Astrocyte of the spinal cord (primary cell): ENCODE results near the gene PRKG1.

Experiments
- DNase-seq: peaks from one replicate; pipeline ENCODE4 v3.0.0; 2011; ENCODE audit warnings: low read depth, low spot score
- H3K4me3 ChIP-seq: 2 replicates; pipeline ENCODE4 v1.5.1; 2011; ENCODE audit warnings: low read depth, mild to moderate bottlenecking, low read length, moderate library complexity
- CTCF ChIP-seq: IDR thresholded peaks from 2 replicates; pipeline ENCODE4 v1.5.1; 2012; ENCODE audit warnings: low read depth, mild to moderate bottlenecking, low read length, inconsistent platforms
- in situ Hi-C: cut with HindIII; loops from 2 replicates; pipeline ENCODE4 v1.10.0; 2017; ENCODE audit warnings: low sequenced_read_pairs

The PRKG1 gene

DNA sequence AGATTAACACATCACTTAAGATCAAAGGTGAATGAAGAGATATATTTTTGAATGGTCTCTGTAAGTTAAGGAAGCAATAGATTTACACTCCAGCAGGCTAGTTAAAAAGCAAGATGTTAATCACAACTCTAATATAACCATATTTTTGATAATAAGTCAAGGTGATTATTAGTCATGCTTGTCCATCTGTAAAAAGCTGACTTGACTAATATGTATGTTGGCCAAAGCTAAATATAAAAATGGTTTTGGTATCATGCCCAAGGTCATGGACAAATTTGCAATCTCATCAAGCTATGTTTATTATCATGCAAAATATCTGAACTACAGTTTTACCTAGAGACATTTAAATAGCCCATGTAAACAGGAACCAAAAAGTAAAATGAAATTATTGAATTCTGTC is 727.7 kb downstream of the PRKG1 start:
- DNase-seq = no peak
- TF ChIP-seq CTCF = no peak
- no peak overlapping the region for H3K4me3 ChIP-seq
- in situ Hi-C loops = no loop called here

GRCh38 chr10:51804866-51805265 is 730.6 kb downstream of the PRKG1 start:
- in situ Hi-C loops = no loop called here
- H3K4me3 ChIP-seq = no peak overlapping the region
- TF ChIP-seq CTCF = no peak
- DNase-seq = peak; percentile 14

DNA sequence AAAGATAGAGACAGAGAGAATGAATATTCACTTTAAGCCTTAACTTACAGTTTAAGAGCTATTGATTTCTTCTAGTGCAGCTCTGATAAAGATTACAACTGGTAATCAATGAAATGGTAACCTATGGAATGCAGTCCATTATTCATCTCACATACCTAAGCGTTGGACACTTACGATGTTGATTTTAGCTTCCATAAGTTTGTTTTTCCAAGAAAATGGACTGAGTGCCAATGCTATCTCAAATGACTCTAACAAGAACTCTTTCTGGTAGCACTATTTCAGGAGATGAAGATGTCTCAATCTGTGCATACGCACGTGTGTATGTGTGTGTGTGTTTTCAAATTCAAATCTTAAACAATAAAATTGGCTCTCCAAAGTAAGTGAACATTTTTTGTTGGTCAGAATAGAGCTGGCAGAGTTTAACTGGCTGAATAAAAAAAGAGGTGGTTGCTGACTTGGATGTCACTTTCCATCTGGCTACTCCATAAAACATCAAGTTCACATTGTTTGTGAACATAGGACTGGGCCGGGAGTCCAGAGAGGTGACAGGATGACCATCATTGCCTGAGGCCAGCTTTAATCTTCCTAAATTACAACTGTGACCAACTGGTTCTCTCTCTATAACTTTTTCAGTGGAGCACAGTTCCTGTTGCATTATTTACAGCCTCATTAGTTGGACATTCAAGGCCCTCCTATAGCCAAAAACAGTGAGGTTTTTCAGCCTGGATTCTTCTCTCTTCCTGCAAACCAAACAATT is 732.0 kb downstream of the PRKG1 start:
- in situ Hi-C loops = no loop called here
- TF ChIP-seq CTCF = no peak
- DNase-seq = no peak
- no peak overlapping the region for H3K4me3 ChIP-seq

- no peak overlapping the region for H3K4me3 ChIP-seq
- no peak for DNase-seq
- no peak for TF ChIP-seq CTCF
- in situ Hi-C loops = no loop called here
Observed at GRCh38 chr10:51808187-51808586, 733.9 kb downstream of the PRKG1 start.

DNA sequence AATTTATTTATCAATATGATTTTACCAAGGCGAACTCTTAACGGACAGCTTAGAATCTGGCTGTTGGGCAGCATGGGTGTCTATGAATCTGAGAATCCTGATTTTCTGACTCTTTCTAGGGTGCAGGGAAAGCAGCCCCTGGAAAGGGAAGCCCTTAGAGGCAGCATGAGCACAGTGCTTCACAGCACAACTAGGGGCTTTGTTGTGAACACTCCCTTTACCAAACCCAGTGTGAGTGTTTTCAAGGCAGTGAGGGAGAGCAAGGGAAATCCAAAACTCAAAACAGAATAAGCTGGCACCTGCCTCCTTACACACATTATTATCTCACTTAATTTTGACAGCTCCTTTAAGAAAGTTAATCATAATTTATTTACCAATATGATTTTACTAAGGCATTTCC is 741.4 kb downstream of the PRKG1 start:
- TF ChIP-seq CTCF = no peak
- H3K4me3 ChIP-seq = no peak overlapping the region
- DNase-seq = no peak
- in situ Hi-C loops = no loop called here

DNA sequence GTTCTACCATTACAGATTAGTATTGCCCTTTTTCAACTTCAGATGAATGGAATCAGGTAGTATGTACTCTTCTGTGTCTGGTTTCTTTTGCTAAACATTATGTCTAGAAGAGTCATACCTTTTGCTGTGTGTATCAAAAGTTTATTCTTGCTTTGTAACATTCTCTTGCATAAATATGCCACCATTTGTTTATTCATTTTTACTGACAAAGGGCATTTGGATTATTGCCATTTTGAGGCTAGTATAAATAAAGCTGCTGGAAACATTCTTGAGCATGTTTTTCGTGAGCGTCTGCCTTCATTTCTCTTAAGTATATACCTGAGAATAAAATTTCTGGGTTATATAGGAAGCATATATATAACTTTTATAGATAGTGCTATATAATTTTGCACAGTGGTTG is 746.8 kb downstream of the PRKG1 start:
- no peak overlapping the region for H3K4me3 ChIP-seq
- DNase-seq = no peak
- TF ChIP-seq CTCF = no peak
- in situ Hi-C loops = no loop called here

GRCh38 chr10:51821745-51822144 is 747.5 kb downstream of the PRKG1 start:
- H3K4me3 ChIP-seq = no peak overlapping the region
- TF ChIP-seq CTCF = no peak
- in situ Hi-C loops = no loop called here
- DNase-seq = no peak
